Tibial nerve (tissue), 4 donors: ENCODE measurements around the gene FCSK. TPM values are rescaled to one million over a fixed set of nuclear protein-coding genes. Genes with fewer than 3 reads are reported as not detected.

ENCODE experiments used
- DNase-seq, 2 donors: peaks; one replicate each; pipeline ENCODE4 v3.0.0-alpha.2; 2019; ENCODE audit warnings: low spot score in 2 of 2
- H3K27ac ChIP-seq, 4 donors: fragments of 200-600 bp; sonication (generic) in 3 of 4; one replicate each; pipeline ENCODE4 v1.5.1; 2017 to 2019; ENCODE audit warnings: mild to moderate bottlenecking in 1 of 4
- H3K27me3 ChIP-seq, 2 donors: fragments of 200-600 bp; sonication (generic) in 1 of 2; one replicate each; pipeline versions ENCODE4 v1.5.1 to v1.6.0; 2017 to 2019
- H3K36me3 ChIP-seq, 3 donors: fragments of 200-600 bp; sonication (generic); one replicate each; pipeline ENCODE4 v1.5.1; 2018 to 2019
- H3K4me1 ChIP-seq, 4 donors: fragments of 200-600 bp; sonication (generic) in 3 of 4; one replicate each; pipeline ENCODE4 v1.5.1; 2017 to 2019
- H3K4me3 ChIP-seq, 4 donors: fragments of 200-600 bp; sonication (generic) in 3 of 4; one replicate each; pipeline ENCODE4 v1.5.1; 2017 to 2019; ENCODE audit warnings: mild to moderate bottlenecking in 1 of 4, moderate library complexity in 1 of 4
- H3K9me3 ChIP-seq, 4 donors: fragments of 200-600 bp; sonication (generic) in 3 of 4; one replicate each; pipeline ENCODE4 v1.5.1; 2017 to 2019
- EP300 ChIP-seq, 2 donors: sonication (generic); formaldehyde crosslinking; IDR thresholded peaks; one replicate each; pipeline ENCODE4 v1.6.1; 2017; ENCODE audit warnings: antibody characterized with exemption in 2 of 2, mild to moderate bottlenecking in 1 of 2
- POLR2A ChIP-seq, 2 donors: fragments of 450-650 bp; IDR thresholded peaks; one replicate each; pipeline ENCODE4 v1.6.1; 2017; ENCODE audit warnings: antibody characterized with exemption in 2 of 2, mild to moderate bottlenecking in 2 of 2, moderate library complexity in 2 of 2
- WGBS, 2 donors: methylation state at CpG; one replicate each; pipeline ENCODE4 v1.1.5; 2018; 5-methylcytosine and 5-hydroxymethylcytosine counted together
- total RNA-seq, 4 donors: library from RNA; depleted of rRNA; stranded (reverse); fragments of >200 nt; gene quantifications; one replicate each; pipeline ENCODE4 v1.1.0, GENCODE V29; 2016
- TF ChIP-seq, protein P1 (sequence below), 5 experiments: fragments of 200-600 bp in 3 of 5; fragments of 450-650 bp in 2 of 5; sonication (generic) in 3 of 5; IDR thresholded peaks; one replicate each; pipeline ENCODE4 v1.5.1; 2016 to 2019; ENCODE audit warnings: antibody characterized with exemption in 5 of 5, mild to moderate bottlenecking in 3 of 5, moderate library complexity in 2 of 5

The FCSK gene
- total RNA-seq, 4 donors from 2014 or later, result 21.3 to 53.1 (median 37.9) TPM

DNA sequence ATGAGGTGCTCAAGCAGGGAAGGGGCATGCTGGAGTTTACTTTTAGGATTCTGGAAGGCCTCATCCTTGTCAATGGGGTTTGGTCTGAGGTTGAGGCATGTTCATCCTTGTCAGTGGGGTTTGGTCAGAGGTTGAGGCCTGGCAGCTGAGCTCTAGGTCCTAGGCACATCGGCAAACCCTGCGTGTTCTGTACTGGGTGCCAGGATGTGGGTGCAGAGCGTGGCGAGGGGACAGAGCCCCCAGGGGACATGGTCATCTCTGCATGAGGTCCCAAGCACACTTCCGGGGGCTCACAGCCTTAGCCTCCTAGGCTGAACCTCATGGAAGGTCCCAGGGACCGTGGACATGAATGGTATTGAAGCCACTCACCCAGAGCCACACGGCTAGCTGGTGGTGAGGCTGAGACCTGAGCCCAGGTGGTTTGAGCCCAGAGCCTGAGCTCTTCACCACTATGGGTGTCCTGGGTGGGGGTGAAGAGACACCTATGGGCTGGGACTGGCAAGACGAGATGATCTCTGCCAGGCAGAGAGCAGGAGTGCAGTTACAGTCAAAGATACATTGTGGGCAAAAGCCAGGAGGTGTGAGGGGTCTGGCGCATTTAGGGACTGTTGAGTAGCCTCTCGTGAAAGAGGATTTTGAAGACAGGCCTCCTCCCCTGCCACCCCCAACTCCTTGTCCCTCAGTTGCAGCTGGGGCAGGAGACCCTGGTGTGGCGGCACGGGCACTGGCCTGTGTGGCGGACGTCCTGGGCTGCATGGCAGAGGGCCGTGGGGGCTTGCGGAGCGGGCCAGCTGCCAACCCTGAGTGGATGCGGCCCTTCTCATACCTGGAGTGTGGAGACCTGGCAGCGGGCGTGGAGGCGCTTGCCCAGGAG, 19.3 kb downstream of the FCSK start:
- Histone ChIP-seq H3K36me3 (peaks cover 0 to 97% (median 0%) of the 10 kb centered on the region in 3 donors), H3K4me3 (no peak overlapping the region), H3K27ac (no peak overlapping the region), H3K27me3 (no peaks in the 10 kb centered on the region), H3K9me3 (no peaks in the 10 kb centered on the region), H3K4me1 (no peaks in the 10 kb centered on the region)
- DNase-seq, result no peak
- WGBS, 2 donors, result 89 to 91% methylated on average over 21 of the region's 21 CpGs
- TF ChIP-seq EP300 (IDR thresholded peaks at IDR 0.05) (no peak), POLR2A (IDR thresholded peaks at IDR 0.05) (no peak)
- TF ChIP-seq, protein P1, sequence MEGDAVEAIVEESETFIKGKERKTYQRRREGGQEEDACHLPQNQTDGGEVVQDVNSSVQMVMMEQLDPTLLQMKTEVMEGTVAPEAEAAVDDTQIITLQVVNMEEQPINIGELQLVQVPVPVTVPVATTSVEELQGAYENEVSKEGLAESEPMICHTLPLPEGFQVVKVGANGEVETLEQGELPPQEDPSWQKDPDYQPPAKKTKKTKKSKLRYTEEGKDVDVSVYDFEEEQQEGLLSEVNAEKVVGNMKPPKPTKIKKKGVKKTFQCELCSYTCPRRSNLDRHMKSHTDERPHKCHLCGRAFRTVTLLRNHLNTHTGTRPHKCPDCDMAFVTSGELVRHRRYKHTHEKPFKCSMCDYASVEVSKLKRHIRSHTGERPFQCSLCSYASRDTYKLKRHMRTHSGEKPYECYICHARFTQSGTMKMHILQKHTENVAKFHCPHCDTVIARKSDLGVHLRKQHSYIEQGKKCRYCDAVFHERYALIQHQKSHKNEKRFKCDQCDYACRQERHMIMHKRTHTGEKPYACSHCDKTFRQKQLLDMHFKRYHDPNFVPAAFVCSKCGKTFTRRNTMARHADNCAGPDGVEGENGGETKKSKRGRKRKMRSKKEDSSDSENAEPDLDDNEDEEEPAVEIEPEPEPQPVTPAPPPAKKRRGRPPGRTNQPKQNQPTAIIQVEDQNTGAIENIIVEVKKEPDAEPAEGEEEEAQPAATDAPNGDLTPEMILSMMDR (IDR thresholded peaks at IDR 0.05), result no peak

DNA sequence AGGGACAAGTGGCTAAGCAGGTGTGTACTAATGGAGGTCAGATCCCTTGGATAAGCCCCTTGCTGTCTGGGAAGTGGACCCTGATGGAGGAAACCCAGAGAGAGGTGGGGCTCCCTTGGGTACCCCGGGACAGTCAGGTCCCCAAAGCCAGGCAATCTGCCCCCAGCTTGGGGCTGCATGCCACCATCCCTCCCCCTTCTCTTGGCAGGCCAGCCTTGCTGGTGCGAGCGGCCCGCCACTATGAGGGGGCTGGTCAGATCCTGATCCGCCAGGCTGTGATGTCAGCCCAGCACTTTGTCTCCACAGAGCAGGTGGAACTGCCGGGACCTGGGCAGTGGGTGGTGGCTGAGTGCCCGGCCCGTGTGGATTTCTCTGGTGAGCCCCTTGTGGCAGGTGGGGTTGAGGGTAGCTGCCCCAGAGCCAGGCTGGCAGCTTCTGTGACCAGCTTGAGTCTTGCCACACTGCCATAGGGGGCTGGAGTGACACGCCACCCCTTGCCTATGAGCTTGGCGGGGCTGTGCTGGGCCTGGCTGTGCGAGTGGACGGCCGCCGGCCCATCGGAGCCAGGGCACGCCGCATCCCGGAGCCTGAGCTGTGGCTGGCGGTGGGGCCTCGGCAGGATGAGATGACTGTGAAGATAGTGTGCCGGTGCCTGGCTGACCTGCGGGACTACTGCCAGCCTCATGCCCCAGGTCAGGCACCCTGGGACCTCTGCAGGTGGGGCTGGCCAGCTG, 20.1 kb downstream of the FCSK start:
- no peaks in the 10 kb centered on the region for H3K27me3 ChIP-seq
- peaks cover 0 to 97% (median 0%) of the 10 kb centered on the region in 3 donors for H3K36me3 ChIP-seq
- DNase-seq, result no peak
- WGBS, 2 donors, result 90 to 94% methylated on average over 19 to 22 of the region's 22 CpGs
- TF ChIP-seq, protein P1 (IDR thresholded peaks at IDR 0.05), result no peak
- TF ChIP-seq POLR2A (IDR thresholded peaks at IDR 0.05), result no peak
- peaks cover 0 to 3% (median 0%) of the 10 kb centered on the region in 4 donors for H3K4me1 ChIP-seq
- no peaks in the 10 kb centered on the region for H3K9me3 ChIP-seq
- no peak overlapping the region for H3K4me3 ChIP-seq
- no peak overlapping the region for H3K27ac ChIP-seq

DNA sequence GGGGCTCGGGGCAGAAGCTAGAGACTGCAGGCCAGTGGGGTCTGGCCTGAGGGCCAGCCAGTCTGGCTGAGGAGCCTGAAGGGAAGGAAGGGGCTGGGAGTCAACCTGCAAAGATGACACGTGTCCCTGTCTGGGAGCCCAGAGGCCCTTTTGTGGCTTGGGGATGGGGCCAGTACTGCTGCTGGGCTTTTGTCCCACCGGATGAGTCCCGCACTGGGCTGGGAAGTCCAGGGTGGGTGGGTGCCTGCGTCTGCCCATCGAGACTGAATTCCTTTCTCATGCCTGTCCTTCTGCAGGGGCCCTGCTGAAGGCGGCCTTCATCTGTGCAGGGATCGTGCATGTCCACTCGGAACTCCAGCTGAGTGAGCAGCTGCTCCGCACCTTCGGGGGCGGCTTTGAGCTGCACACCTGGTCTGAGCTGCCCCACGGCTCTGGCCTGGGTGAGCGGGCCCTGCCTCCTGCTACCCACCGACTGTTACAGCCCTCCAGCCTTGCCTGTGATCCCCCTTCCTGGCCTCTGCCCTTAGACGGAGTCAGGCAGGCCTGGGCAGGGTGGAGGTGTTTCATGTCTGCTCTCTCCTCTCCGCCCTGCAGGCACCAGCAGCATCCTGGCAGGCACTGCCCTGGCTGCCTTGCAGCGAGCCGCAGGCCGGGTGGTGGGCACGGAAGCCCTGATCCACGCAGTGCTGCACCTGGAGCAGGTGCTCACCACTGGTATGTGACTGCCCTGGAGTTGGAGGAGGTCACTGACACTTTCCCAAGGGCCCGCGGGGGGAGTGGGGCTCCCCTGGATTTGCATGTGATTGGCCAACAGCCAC, 20.9 kb downstream of the FCSK start:
- TF ChIP-seq, protein P1 (IDR thresholded peaks at IDR 0.05), result no peak
- no peak for TF ChIP-seq POLR2A (IDR thresholded peaks at IDR 0.05)
- no peak for TF ChIP-seq EP300 (IDR thresholded peaks at IDR 0.05)
- WGBS, 2 donors, result 76 to 77% methylated on average over 14 to 24 of the region's 24 CpGs
- no peaks in the 10 kb centered on the region for H3K27me3 ChIP-seq
- H3K4me1 ChIP-seq, result peaks cover 0 to 3% (median 0%) of the 10 kb centered on the region in 4 donors
- no peak overlapping the region for H3K4me3 ChIP-seq
- peaks cover 0 to 97% (median 0%) of the 10 kb centered on the region in 3 donors for H3K36me3 ChIP-seq
- no peaks in the 10 kb centered on the region for H3K9me3 ChIP-seq
- H3K27ac ChIP-seq, result no peak overlapping the region
- no peak for DNase-seq

DNA sequence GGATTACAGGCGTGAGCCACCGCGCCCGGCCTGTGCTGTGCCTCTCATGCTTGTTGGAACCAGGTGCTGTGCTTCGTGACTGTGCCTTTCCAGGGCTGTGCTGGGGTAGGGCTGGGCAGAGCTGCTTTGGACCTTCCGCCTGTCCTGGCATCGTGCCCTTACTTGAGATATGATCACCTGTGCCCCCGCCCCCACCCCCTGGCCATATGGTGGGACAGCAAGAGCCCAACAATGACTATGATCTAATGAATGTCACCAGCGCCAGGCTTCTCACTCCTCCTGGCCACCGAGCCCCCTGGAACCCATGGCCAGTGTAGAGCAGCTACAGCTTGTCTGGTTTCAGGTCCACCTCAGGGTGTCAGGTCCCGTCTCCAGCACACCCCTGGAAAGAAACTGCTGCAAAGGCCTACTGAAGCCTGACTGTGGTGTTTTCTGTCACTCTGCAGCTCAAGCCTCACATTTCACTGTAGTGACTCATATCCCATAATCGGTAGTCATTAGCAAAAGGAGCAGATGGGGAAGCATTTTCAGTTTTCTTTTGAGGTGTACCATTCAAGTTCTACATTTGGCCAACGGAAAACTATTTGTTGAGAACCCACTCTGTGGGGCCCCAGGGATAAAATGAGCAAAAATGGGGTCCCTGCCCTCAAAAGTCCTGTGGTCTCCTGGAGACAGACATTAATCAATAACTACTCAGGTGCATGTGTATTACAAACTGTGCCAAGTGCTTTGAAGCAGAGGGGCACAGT, 22.1 kb downstream of the FCSK start:
- TF ChIP-seq POLR2A (IDR thresholded peaks at IDR 0.05), result no peak
- TF ChIP-seq, protein P1 (IDR thresholded peaks at IDR 0.05), result no peak
- 86 to 88% methylated on average over 12 to 13 of the region's 13 CpGs for WGBS, 2 donors
- Histone ChIP-seq H3K9me3 (no peaks in the 10 kb centered on the region), H3K36me3 (peaks cover 0 to 97% (median 0%) of the 10 kb centered on the region in 3 donors), H3K27me3 (no peaks in the 10 kb centered on the region), H3K4me3 (no peak overlapping the region), H3K27ac (no peak overlapping the region), H3K4me1 (peaks cover 0 to 3% (median 0%) of the 10 kb centered on the region in 4 donors)
- no peak for DNase-seq
